HCT116 (cell line): Measurements from ENCODE around the gene CISTR. TPM values are rescaled to one million over a fixed set of nuclear protein-coding genes. Genes with fewer than 3 reads are reported as not detected.
A peak's percentile ranks its signal among the peaks of the same experiment; 100 is the strongest.

Experiments
- ATAC-seq: fragments of 200-7000 bp; cut with Tn5 transposase; 2 replicates; pipeline ENCODE4 v1.9.1; 2020; ENCODE audit warnings: mild to moderate bottlenecking, moderate library complexity
- BruUV-seq: library from RNA; stranded (reverse); fragments of 400-500 nt; replicated peaks from 2 replicates; lab custom pipeline; 2021; lab: Mats Ljungman, UMichigan
- CTCF ChIA-PET: fragments of 300-600 bp; sonication (Branson Sonifier 250); formaldehyde crosslinking; loops from one replicate; lab custom pipeline; 2021; ENCODE audit warnings: antibody characterized with exemption; lab: Charles Lee
- POLR2A ChIA-PET: fragments of 300-600, 350-600 bp; sonication (Branson Sonifier 250); formaldehyde crosslinking; loops from one replicate; lab custom pipeline; 2021; ENCODE audit warnings: antibody characterized with exemption; lab: Charles Lee
- RAD21 ChIA-PET, 2 experiments: fragments of 300-600 bp; sonication (Branson Sonifier 250); formaldehyde crosslinking; loops; one replicate each; lab custom pipeline; 2023; ENCODE audit warnings: low total read pairs in 2 of 2; ENCODE audit not compliant: uncharacterized antibody in 2 of 2, unreplicated experiment in 2 of 2, low non-redundant PET in 1 of 2; lab: Charles Lee
- DNase-seq: peaks from one replicate; pipeline ENCODE4 v3.0.0-alpha.2; 2010; ENCODE audit warnings: low read depth, low spot score
- H2AFZ ChIP-seq: fragments of 200-600 bp; shearing (Covaris generic), sonication (generic); 2 replicates; pipeline ENCODE4 v1.6.1; 2017; ENCODE audit warnings: low read depth, mixed run types, mixed read lengths, antibody characterized with exemption, low read length; ENCODE audit not compliant: poor library complexity, severe bottlenecking
- H3K27ac ChIP-seq: 2 replicates; pipeline ENCODE4 v1.5.1; 2012; ENCODE audit warnings: low read depth, low read length
- H3K27me3 ChIP-seq: fragments of 200-600 bp; sonication (generic); 2 replicates; pipeline ENCODE4 v1.6.1; 2016; ENCODE audit warnings: mixed run types, low read length, mixed read lengths; ENCODE audit not compliant: insufficient read depth
- H3K36me3 ChIP-seq, 2 experiments: fragments of 200-500 bp in 1 of 2; fragments of 200-600 bp in 1 of 2; sonication (Bioruptor generic) in 1 of 2; sonication (generic) in 1 of 2; 2 replicates each; pipeline versions ENCODE4 v1.5.1 to v1.6.1; 2014 to 2016; ENCODE audit warnings: low read length in 2 of 2, inconsistent platforms in 1 of 2, mixed read lengths in 1 of 2, mixed run types in 1 of 2; ENCODE audit not compliant: insufficient read depth in 2 of 2, control insufficient read depth in 1 of 2
- H3K4me1 ChIP-seq, 2 experiments: fragments of 200-600 bp in 1 of 2; sonication (generic) in 1 of 2; 2 replicates each; pipeline versions ENCODE4 v1.5.1 to v1.6.1; 2012 to 2017; ENCODE audit warnings: low read length in 2 of 2, inconsistent platforms in 1 of 2, mild to moderate bottlenecking in 1 of 2, mixed read lengths in 1 of 2, mixed run types in 1 of 2, moderate library complexity in 1 of 2; ENCODE audit not compliant: insufficient read depth in 2 of 2, control insufficient read depth in 1 of 2
- H3K4me2 ChIP-seq: fragments of 200-600 bp; sonication (generic); 2 replicates; pipeline ENCODE4 v1.6.1; 2017; ENCODE audit warnings: mixed run types, low read length, mixed read lengths
- H3K4me3 ChIP-seq, 2 experiments: fragments of 200-600 bp in 1 of 2; sonication (generic) in 1 of 2; replicated peaks in 1 of 2; 2 replicates each; pipeline ENCODE4 v1.5.1; 2011 to 2016; ENCODE audit warnings: low read length in 2 of 2, control low read depth in 1 of 2, low read depth in 1 of 2, mild to moderate bottlenecking in 1 of 2, mixed read lengths in 1 of 2, mixed run types in 1 of 2
- H3K79me2 ChIP-seq: fragments of 200-600 bp; sonication (generic); 2 replicates; pipeline ENCODE4 v1.6.1; 2017; ENCODE audit warnings: mild to moderate bottlenecking, mixed run types, low read length, moderate library complexity, mixed read lengths; ENCODE audit not compliant: insufficient read depth
- H3K9ac ChIP-seq: fragments of 200-600 bp; sonication (generic); 2 replicates; pipeline ENCODE4 v1.6.1; 2016; ENCODE audit warnings: low read length, mixed read lengths
- H3K9me2 ChIP-seq: fragments of 200-600 bp; sonication (generic), shearing (Covaris generic); 2 replicates; pipeline ENCODE4 v1.6.1; 2017; ENCODE audit warnings: mixed run types, mild to moderate bottlenecking, moderate library complexity; ENCODE audit not compliant: insufficient read depth
- H3K9me3 ChIP-seq, 2 experiments: fragments of 200-500 bp in 1 of 2; fragments of 200-600 bp in 1 of 2; sonication (Bioruptor generic) in 1 of 2; sonication (generic) in 1 of 2; 2 replicates each; pipeline ENCODE4 v1.6.1; 2014 to 2017; ENCODE audit warnings: low read length in 2 of 2, mixed read lengths in 2 of 2, inconsistent platforms in 1 of 2, low read depth in 1 of 2, mild to moderate bottlenecking in 1 of 2, mixed run types in 1 of 2, moderate library complexity in 1 of 2; ENCODE audit not compliant: control insufficient read depth in 1 of 2, insufficient read depth in 1 of 2
- H4K20me1 ChIP-seq: fragments of 200-600 bp; sonication (generic), shearing (Covaris generic); 2 replicates; pipeline ENCODE4 v1.6.1; 2017; ENCODE audit warnings: mixed run types, mild to moderate bottlenecking, moderate library complexity; ENCODE audit not compliant: insufficient read depth
- ATF3 ChIP-seq: IDR thresholded peaks from 2 replicates; pipeline ENCODE4 v1.6.1; 2012
- CTCF ChIP-seq, 3 experiments: fragments of 200-600 bp in 1 of 3; sonication (generic) in 1 of 3; IDR thresholded peaks in 2 of 3; conservative IDR thresholded peaks in 1 of 3; 2 replicates each; pipeline ENCODE4 v1.5.1; 2012 to 2017; ENCODE audit warnings: low read depth in 2 of 3, low read length in 2 of 3, antibody characterized with exemption in 1 of 3, borderline replicate concordance in 1 of 3, control low read depth in 1 of 3, mild to moderate bottlenecking in 1 of 3, mixed read lengths in 1 of 3, mixed run types in 1 of 3, moderate library complexity in 1 of 3; ENCODE audit not compliant: insufficient read depth in 1 of 3
- ELF1 ChIP-seq: IDR thresholded peaks from 2 replicates; pipeline ENCODE4 v1.6.1; 2012; ENCODE audit warnings: low read depth, borderline replicate concordance
- EZH2phosphoT487 ChIP-seq: fragments of 200-600 bp; IDR thresholded peaks from 2 replicates; pipeline ENCODE4 v1.6.1; 2018; ENCODE audit warnings: antibody characterized with exemption, borderline replicate concordance
- REST ChIP-seq: IDR thresholded peaks from 2 replicates; pipeline ENCODE4 v1.6.1; 2012; ENCODE audit warnings: low read depth
- intact Hi-C: fragments of 100-400 bp; cut with micrococcal nuclease; formaldehyde crosslinking; loops from 2 replicates; pipeline ENCODE4 v1.10.0; 2022
- total RNA-seq: library from RNA; stranded (reverse); gene quantifications from one replicate; pipeline ENCODE4 v1.2.1, GENCODE V29; 2021; ENCODE audit not compliant: unreplicated experiment

The CISTR gene
- total RNA-seq, 1 experiment from 2014 or later: not detected

GRCh38 chr12:53755451-53755891 lies 3.7 kb upstream of the CISTR start:
- Histone ChIP-seq H3K9me3 (no peaks in the 10 kb centered on the region), H3K79me2 (no peaks in the 10 kb centered on the region), H3K4me1 (peaks cover 3 to 13% of the 10 kb centered on the region in 2 experiments; a peak in 3 of 4 replicates), H3K9ac (no peak overlapping the region), H3K4me3 (no peak overlapping the region), H3K36me3 (no peaks in the 10 kb centered on the region), H3K27me3 (peaks cover 6% of the 10 kb centered on the region; the same call in 1 of the 2 replicates), H3K4me2 (no peak overlapping the region), H2AFZ (no peak overlapping the region), H3K9me2 (no peaks in the 10 kb centered on the region), H3K27ac (no peak overlapping the region), H4K20me1 (no peaks in the 10 kb centered on the region)
- DNase-seq (no peak), ATAC-seq (0 out of 2 replicates have a peak, but pooled peaks have one; percentile 33)
- ChIA-PET RAD21 (no interaction called here), CTCF (interaction anchor here (4.0 kb wide), 1 partner anchor 10 kb away, joined by 70 read pairs; no protein-coding TSS in a partner anchor), POLR2A (no interaction called here)
- TF ChIP-seq CTCF (IDR thresholded peaks at IDR 0.05 in 2 of 3, conservative IDR thresholded peaks at IDR 0.05 in 1 of 3; ENCODE audit: borderline replicate concordance in 1 of 3, insufficient read depth in 1 of 3, low read depth in 2 of 3, low read length in 2 of 3) (peak in 2 of 3 experiments; percentile 29 to 34; a peak in 3 of 6 replicates), EZH2phosphoT487 (no peak), ATF3 (no peak), ELF1 (no peak), REST (no peak)
- intact Hi-C loops: no loop called here
- no TSS peak for BruUV-seq
